RCC 7860 (cell line): ENCODE results near the gene GRK3.

Experiments used
- DNase-seq: peaks from one replicate; pipeline ENCODE4 v3.0.0-alpha.2; 2015; ENCODE audit warnings: low spot score
- FAIRE-seq: peaks from 2 replicates; lab custom pipeline; 2012; peaks lifted over from hg19 to GRCh38; lab: Jason Lieb, UNC

The GRK3 gene

GRCh38 chr22:25656724-25657123 is 92.2 kb downstream of the GRK3 start:
- FAIRE-seq: no peak
- DNase-seq: no peak

GRCh38 chr22:25658633-25659032 is 94.2 kb downstream of the GRK3 start:
- no peak for FAIRE-seq
- DNase-seq: no peak

- DNase-seq: no peak
- FAIRE-seq: no peak
Measured at GRCh38 chr22:25659413-25659812, 94.9 kb downstream of the GRK3 start.

GRCh38 chr22:25660336-25660735 is 95.9 kb downstream of the GRK3 start:
- FAIRE-seq: no peak

GRCh38 chr22:25661073-25661472 is 96.6 kb downstream of the GRK3 start:
- FAIRE-seq (no peak), DNase-seq (no peak)

More at GRCh38 chr22:25660336-25660735, 95.9 kb downstream of the GRK3 start:
- DNase-seq: no peak

GRCh38 chr22:25663654-25664053 is 99.2 kb downstream of the GRK3 start:
- no peak for DNase-seq
- FAIRE-seq: no peak

- DNase-seq (no peak), FAIRE-seq (no peak)
Measured at GRCh38 chr22:25666308-25666707, 101.8 kb downstream of the GRK3 start.

- DNase-seq (no peak), FAIRE-seq (no peak)
Measured at GRCh38 chr22:25668437-25668836, 104.0 kb downstream of the GRK3 start.

- FAIRE-seq (no peak), DNase-seq (no peak)
Measured at GRCh38 chr22:25669253-25670069, 105.0 kb downstream of the GRK3 start.

GRCh38 chr22:25670070-25670461 is 105.6 kb downstream of the GRK3 start:
- FAIRE-seq: no peak
- DNase-seq: no peak

GRCh38 chr22:25672289-25673084 is 108.0 kb downstream of the GRK3 start:
- DNase-seq (no peak), FAIRE-seq (no peak)

GRCh38 chr22:25673713-25674112 is 109.2 kb downstream of the GRK3 start:
- DNase-seq: no peak
- FAIRE-seq: no peak

- DNase-seq: no peak
- FAIRE-seq: no peak
Measured at GRCh38 chr22:25677631-25678030, 113.2 kb downstream of the GRK3 start.

GRCh38 chr22:25680051-25680450 is 115.6 kb downstream of the GRK3 start:
- no peak for DNase-seq
- no peak for FAIRE-seq

- FAIRE-seq: no peak
- DNase-seq: no peak
Measured at GRCh38 chr22:25680956-25681355, 116.5 kb downstream of the GRK3 start.

GRCh38 chr22:25682109-25682508 is 117.6 kb downstream of the GRK3 start:
- DNase-seq (no peak), FAIRE-seq (no peak)

GRCh38 chr22:25688627-25689026 is 124.2 kb downstream of the GRK3 start:
- FAIRE-seq (no peak), DNase-seq (no peak)

- FAIRE-seq (no peak), DNase-seq (no peak)
Measured at GRCh38 chr22:25689631-25690030, 125.2 kb downstream of the GRK3 start.

- FAIRE-seq (no peak), DNase-seq (no peak)
Measured at GRCh38 chr22:25690798-25691197, 126.3 kb downstream of the GRK3 start.

- FAIRE-seq (no peak), DNase-seq (no peak)
Measured at GRCh38 chr22:25692397-25693267, 128.2 kb downstream of the GRK3 start.

- FAIRE-seq: no peak
- DNase-seq: no peak
Measured at GRCh38 chr22:25693268-25693565, 128.7 kb downstream of the GRK3 start.
